Cardiac fibroblast (primary cell): ENCODE results near the gene TTLL5.

Source experiments
- DNase-seq, 2 donors: peaks; one replicate each; pipeline versions ENCODE4 v3.0.0 to v3.0.0-alpha.2; 2010; ENCODE audit warnings: low read depth in 2 of 2
- H3K4me3 ChIP-seq, 2 donors: replicated peaks in 1 of 2; 1 replicate in 1 of 2; 2 replicates in 1 of 2; pipeline ENCODE4 v1.5.1; 2011; ENCODE audit warnings: low read depth in 2 of 2, low read length in 2 of 2, mild to moderate bottlenecking in 2 of 2, moderate library complexity in 1 of 2
- CTCF ChIP-seq: IDR thresholded peaks from one replicate; pipeline ENCODE4 v1.5.1; 2011; ENCODE audit warnings: low read depth, mild to moderate bottlenecking, low read length, inconsistent platforms

The TTLL5 gene

DNA sequence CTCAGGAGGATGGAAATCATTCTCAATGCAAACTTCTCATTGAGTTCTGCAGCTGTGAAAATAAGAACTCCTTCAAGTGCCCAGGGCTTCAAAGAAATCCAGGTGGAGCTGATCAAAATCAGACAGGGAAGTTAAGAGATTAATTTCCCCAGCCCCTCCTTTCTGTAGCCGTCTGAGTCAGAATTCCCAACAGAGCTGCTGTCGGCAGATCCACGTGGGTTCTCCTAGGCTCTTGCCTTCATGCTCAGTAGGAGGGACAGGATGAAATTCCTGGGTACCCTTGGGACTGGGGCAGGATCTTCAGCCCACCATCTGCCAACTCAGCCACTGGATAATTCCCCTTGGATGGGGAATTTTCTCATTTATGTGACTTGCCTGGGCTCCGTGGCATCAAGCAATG is 307.4 kb downstream of the TTLL5 start:
- no peak for TF ChIP-seq CTCF
- H3K4me3 ChIP-seq, result no peak overlapping the region
- DNase-seq, result peak; percentile 54 to 74

DNA sequence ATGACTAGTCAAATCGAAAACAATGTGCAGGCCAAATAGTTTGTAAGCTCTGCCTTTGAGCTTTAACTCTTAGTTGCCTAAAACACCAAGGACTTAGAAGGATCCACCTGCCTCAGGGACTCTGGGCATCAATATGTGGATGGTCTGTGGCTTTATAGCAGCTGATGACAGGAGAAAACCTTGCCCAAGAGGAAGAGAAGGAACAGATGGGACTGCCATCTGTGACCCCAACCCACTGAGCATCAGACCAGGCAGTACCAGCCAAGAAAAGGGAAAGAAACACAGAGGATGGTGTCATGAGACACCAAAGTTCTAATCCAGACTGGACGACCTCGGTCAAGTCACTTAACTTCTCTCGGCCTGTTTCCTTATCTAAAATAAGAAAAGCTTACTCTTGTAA is 308.1 kb downstream of the TTLL5 start:
- TF ChIP-seq CTCF, result no peak
- no peak overlapping the region for H3K4me3 ChIP-seq
- peak in 1 of 2 donors; percentile 18 for DNase-seq

- no peak overlapping the region for H3K4me3 ChIP-seq
- peak in 1 of 2 donors; percentile 43 for DNase-seq
- no peak for TF ChIP-seq CTCF
Observed at GRCh38 chr14:75969891-75970290, 308.8 kb downstream of the TTLL5 start.

DNA sequence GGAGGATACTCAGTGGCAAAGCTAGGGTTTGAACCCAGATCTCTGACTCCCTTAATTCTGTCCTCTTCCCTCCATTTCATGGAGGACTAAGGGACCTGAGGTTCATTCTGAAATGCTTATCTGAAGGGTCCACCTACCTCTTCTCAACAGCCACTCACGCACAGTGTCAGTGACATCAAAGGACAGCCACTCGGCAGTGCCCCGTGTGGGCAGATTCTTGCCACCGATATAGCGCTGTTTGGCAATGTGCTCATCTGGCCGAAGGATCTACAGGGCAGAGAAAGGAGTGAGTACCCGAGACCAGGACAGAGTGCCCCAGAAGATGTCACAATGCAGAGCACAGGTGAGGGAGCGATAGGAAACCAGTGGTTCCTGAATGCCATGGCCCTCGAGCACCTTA is 309.9 kb downstream of the TTLL5 start:
- no peak for TF ChIP-seq CTCF
- no peak overlapping the region for H3K4me3 ChIP-seq
- no peak for DNase-seq

- no peak for TF ChIP-seq CTCF
Observed at GRCh38 chr14:75971509-75971908, 310.5 kb downstream of the TTLL5 start.

DNA sequence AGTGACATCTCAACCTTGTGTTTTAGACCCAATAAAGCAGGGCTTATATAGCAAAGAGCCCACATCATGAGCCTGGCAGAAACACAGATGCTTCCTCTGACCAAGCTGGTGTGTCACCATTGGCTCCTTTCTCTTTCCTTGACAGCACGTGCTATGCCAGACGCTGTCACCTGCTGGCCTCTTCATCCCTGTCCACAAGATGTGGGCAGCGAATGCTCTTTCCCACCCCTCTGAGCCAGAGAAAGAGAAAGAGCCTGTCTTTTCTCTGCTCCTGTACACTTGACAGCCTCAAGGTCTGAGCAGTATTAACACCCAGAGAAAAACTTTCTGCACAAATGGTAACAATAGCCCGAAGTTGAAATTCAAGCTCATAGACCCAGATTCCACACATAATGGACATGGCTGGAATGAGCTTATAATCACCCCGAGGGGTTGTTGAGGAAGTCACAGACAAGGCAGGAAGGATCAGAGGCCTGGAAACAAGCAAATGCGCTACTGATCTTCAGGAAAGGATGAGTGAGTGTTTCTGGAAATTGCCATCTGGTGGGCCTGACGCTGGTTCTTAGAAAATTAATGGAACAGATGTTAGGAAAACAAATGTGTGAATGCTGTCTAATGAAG is 311.9 kb downstream of the TTLL5 start:
- H3K4me3 ChIP-seq, result no peak overlapping the region
- no peak for TF ChIP-seq CTCF
- no peak for DNase-seq

More at GRCh38 chr14:75971509-75971908, 310.5 kb downstream of the TTLL5 start:
- no peak for DNase-seq
- no peak overlapping the region for H3K4me3 ChIP-seq

DNA sequence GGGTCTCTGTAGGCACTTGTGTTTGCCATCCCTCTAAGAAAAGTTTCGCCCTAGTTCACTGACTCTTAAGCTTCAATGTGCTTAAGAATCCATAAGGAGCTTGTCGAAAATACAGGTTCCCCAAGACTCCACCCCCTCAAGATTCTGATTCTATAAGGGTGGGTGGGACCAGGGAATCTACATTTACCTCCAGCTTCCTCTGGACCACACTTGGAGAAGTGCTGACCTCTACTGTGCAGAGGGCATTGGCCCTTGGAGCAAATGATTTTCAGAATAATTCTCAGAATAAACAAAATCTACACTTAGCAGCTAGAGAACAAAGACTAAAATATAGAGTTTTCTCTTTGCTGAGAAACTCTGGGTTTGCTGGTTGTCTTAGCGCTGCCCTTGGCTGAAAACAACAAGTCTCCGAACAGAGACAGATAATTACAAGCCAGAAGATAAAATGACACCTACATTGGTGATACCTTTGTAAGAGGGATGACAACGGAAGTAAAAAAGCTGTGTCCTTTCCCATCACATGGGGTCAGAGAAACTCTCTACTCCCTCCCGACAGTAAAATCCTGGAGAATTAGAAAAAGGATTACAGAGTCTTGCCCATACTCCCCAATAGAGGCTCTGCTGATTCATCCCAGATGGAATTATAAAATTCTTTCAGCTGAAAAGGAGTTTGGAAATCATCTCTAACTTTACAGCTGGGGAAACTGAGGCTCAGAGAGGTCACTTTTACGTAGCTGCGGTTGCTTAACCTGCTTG is 316.0 kb downstream of the TTLL5 start:
- H3K4me3 ChIP-seq, result no peak overlapping the region
- no peak for DNase-seq
- no peak for TF ChIP-seq CTCF
